OCI-LY3 (cell line): ENCODE measurements around the gene ZCCHC18.

Source experiments
- H2AFZ ChIP-seq: fragments of 200-600, 300-600 bp; shearing (Covaris generic); 2 replicates; pipeline ENCODE4 v1.6.0; 2014; ENCODE audit warnings: antibody characterized with exemption, low read depth, low read length
- H3K27ac ChIP-seq: fragments of 200-600, 300-600 bp; sonication (generic); 2 replicates; pipeline ENCODE4 v1.5.1; 2014; ENCODE audit warnings: mild to moderate bottlenecking, low read length, moderate library complexity, mixed read lengths
- H3K27me3 ChIP-seq: fragments of 200-600, 300-600 bp; sonication (generic); 2 replicates; pipeline ENCODE4 v1.6.1; 2014; ENCODE audit warnings: low read depth, low read length, mixed read lengths
- H3K36me3 ChIP-seq: fragments of 200-600, 300-600 bp; sonication (generic); replicated peaks from 2 replicates; pipeline ENCODE3; 2014; ENCODE audit warnings: low read depth, low read length, mixed read lengths
- H3K4me1 ChIP-seq: fragments of 300-600, 200-600 bp; sonication (generic); 2 replicates; pipeline ENCODE4 v1.6.1; 2014; ENCODE audit warnings: low read length, mixed read lengths
- H3K4me2 ChIP-seq: fragments of 200-600, 300-600 bp; sonication (generic); 2 replicates; pipeline ENCODE4 v1.6.1; 2014; ENCODE audit warnings: low read length, mixed read lengths
- H3K4me3 ChIP-seq: fragments of 300-600, 200-600 bp; sonication (generic); 2 replicates; pipeline ENCODE4 v1.5.1; 2014; ENCODE audit warnings: antibody characterized with exemption, mild to moderate bottlenecking, low read length, moderate library complexity
- H3K79me2 ChIP-seq: fragments of 300-600, 200-600 bp; shearing (Covaris generic); 2 replicates; pipeline ENCODE4 v1.6.1; 2014; ENCODE audit warnings: mild to moderate bottlenecking, low read length, mixed read lengths
- H3K9ac ChIP-seq: fragments of 300-600, 200-600 bp; shearing (Covaris generic); 2 replicates; pipeline ENCODE4 v1.6.0; 2014; ENCODE audit warnings: mild to moderate bottlenecking, low read length, moderate library complexity
- H3K9me3 ChIP-seq: fragments of 200-600, 300-600 bp; shearing (Covaris generic); 2 replicates; pipeline ENCODE4 v1.6.1; 2014; ENCODE audit warnings: low read length, mixed read lengths; ENCODE audit not compliant: insufficient read depth
- H4K20me1 ChIP-seq: fragments of 200-600, 300-600 bp; sonication (generic); 2 replicates; pipeline ENCODE4 v1.6.1; 2016; ENCODE audit warnings: low read length, mixed read lengths; ENCODE audit not compliant: insufficient read depth
- CTCF ChIP-seq: fragments of 200-600, 300-600 bp; sonication (generic); IDR thresholded peaks from 2 replicates; pipeline ENCODE4 v1.5.1; 2014; ENCODE audit warnings: antibody characterized with exemption, low read length, low read depth
- EZH2phosphoT487 ChIP-seq: fragments of 200-600 bp; shearing (Covaris generic); IDR thresholded peaks from 2 replicates; pipeline ENCODE4 v1.6.1; 2018; ENCODE audit warnings: antibody characterized with exemption, mixed run types, low read depth

Gene ZCCHC18

GRCh38 chrX:104136241-104137019, 24.1 kb downstream of the ZCCHC18 start:
- H3K79me2 ChIP-seq = no peaks in the 10 kb centered on the region
- H3K4me1 ChIP-seq = peaks cover 3% of the 10 kb centered on the region; the same call in 1 of the 2 replicates
- no peaks in the 10 kb centered on the region for H4K20me1 ChIP-seq
- H3K27ac ChIP-seq = no peak overlapping the region
- peak overlapping the region; percentile 56; the same call in 1 of the 2 replicates for H3K4me3 ChIP-seq
- no peaks in the 10 kb centered on the region for H3K9me3 ChIP-seq
- 0 out of 2 replicates have a peak overlapping the region, but pooled peaks have one; percentile 54 for H2AFZ ChIP-seq
- no peak overlapping the region for H3K9ac ChIP-seq
- no peak for TF ChIP-seq EZH2phosphoT487
- peak; percentile 67 for TF ChIP-seq CTCF
- H3K27me3 ChIP-seq = no peaks in the 10 kb centered on the region
- peak overlapping the region; percentile 77 for H3K4me2 ChIP-seq
- H3K36me3 ChIP-seq = no peaks in the 10 kb centered on the region

- Histone ChIP-seq H3K4me3 (no peak overlapping the region), H3K36me3 (no peaks in the 10 kb centered on the region), H3K9ac (no peak overlapping the region), H3K4me1 (peaks cover 3% of the 10 kb centered on the region; the same call in 1 of the 2 replicates), H3K27ac (no peak overlapping the region), H3K79me2 (no peaks in the 10 kb centered on the region), H3K4me2 (no peak overlapping the region), H4K20me1 (no peaks in the 10 kb centered on the region), H3K27me3 (no peaks in the 10 kb centered on the region), H3K9me3 (no peaks in the 10 kb centered on the region), H2AFZ (no peak overlapping the region)
- TF ChIP-seq EZH2phosphoT487 = no peak
- no peak for TF ChIP-seq CTCF
These were observed 25.2 kb downstream of the ZCCHC18 start for GRCh38 chrX:104137496-104137895.

- H3K36me3 ChIP-seq = no peaks in the 10 kb centered on the region
- no peaks in the 10 kb centered on the region for H3K4me1 ChIP-seq
- H3K4me3 ChIP-seq = no peak overlapping the region
- H3K4me2 ChIP-seq = no peak overlapping the region
- H2AFZ ChIP-seq = no peak overlapping the region
- H3K9ac ChIP-seq = no peak overlapping the region
- no peaks in the 10 kb centered on the region for H3K27me3 ChIP-seq
- no peak for TF ChIP-seq EZH2phosphoT487
- TF ChIP-seq CTCF = no peak
- H3K9me3 ChIP-seq = no peaks in the 10 kb centered on the region
- no peaks in the 10 kb centered on the region for H4K20me1 ChIP-seq
- H3K27ac ChIP-seq = no peak overlapping the region
- H3K79me2 ChIP-seq = no peaks in the 10 kb centered on the region
These were observed 28.9 kb downstream of the ZCCHC18 start for GRCh38 chrX:104141087-104141760.

- H3K9ac ChIP-seq = no peak overlapping the region
- no peaks in the 10 kb centered on the region for H3K36me3 ChIP-seq
- H3K9me3 ChIP-seq = no peaks in the 10 kb centered on the region
- TF ChIP-seq CTCF (no peak), EZH2phosphoT487 (no peak)
- no peak overlapping the region for H3K27ac ChIP-seq
- no peak overlapping the region for H3K4me2 ChIP-seq
- no peak overlapping the region for H2AFZ ChIP-seq
- peaks cover 7% of the 10 kb centered on the region for H3K79me2 ChIP-seq
- H3K4me3 ChIP-seq = no peak overlapping the region
- no peaks in the 10 kb centered on the region for H3K27me3 ChIP-seq
- H3K4me1 ChIP-seq = no peaks in the 10 kb centered on the region
- no peaks in the 10 kb centered on the region for H4K20me1 ChIP-seq
These were observed 38.7 kb downstream of the ZCCHC18 start for GRCh38 chrX:104151037-104151436.
